Hepatocyte (in vitro differentiated cells): ENCODE results near the gene ADGRB3. TPM values are rescaled to one million over a fixed set of nuclear protein-coding genes. Genes with fewer than 3 reads are reported as not detected.
"Not testable (repeated sequence)": the region's sequence is repeated elsewhere in the genome, so short reads cannot be mapped to it uniquely, and the experiment has no call there.

Experiments
- DNase-seq: peaks from one replicate; pipeline ENCODE4 v3.0.0-alpha.2; 2016; ENCODE audit warnings: low spot score
- H2AFZ ChIP-seq: fragments of 200-600 bp; sonication (generic); 2 replicates; pipeline ENCODE4 v1.6.0; 2016; ENCODE audit warnings: antibody characterized with exemption, mild to moderate bottlenecking
- H3K27ac ChIP-seq: fragments of 200-600 bp; sonication (generic); 2 replicates; pipeline ENCODE4 v1.5.1; 2016; ENCODE audit warnings: mild to moderate bottlenecking
- H3K27me3 ChIP-seq: fragments of 200-600 bp; sonication (generic); 2 replicates; pipeline ENCODE4 v1.6.1; 2016
- H3K36me3 ChIP-seq: fragments of 200-600 bp; sonication (generic); replicated peaks from 2 replicates; pipeline ENCODE4 v1.5.1; 2016; ENCODE audit warnings: low read depth; ENCODE audit not compliant: insufficient read depth
- H3K4me1 ChIP-seq: fragments of 200-600 bp; sonication (generic); 2 replicates; pipeline ENCODE4 v1.5.1; 2016; ENCODE audit warnings: mild to moderate bottlenecking, moderate library complexity; ENCODE audit not compliant: insufficient read depth
- H3K4me2 ChIP-seq: fragments of 200-600 bp; sonication (generic); 2 replicates; pipeline ENCODE4 v1.6.0; 2016
- H3K4me3 ChIP-seq: fragments of 200-600 bp; sonication (generic); 2 replicates; pipeline ENCODE4 v1.5.1; 2016; ENCODE audit warnings: mild to moderate bottlenecking
- H3K79me2 ChIP-seq: fragments of 200-600 bp; sonication (generic); 2 replicates; pipeline ENCODE4 v1.6.0; 2017; ENCODE audit warnings: mild to moderate bottlenecking
- H3K9me2 ChIP-seq: fragments of 200-600 bp; sonication (generic); replicated peaks from 2 replicates; pipeline ENCODE4 v1.6.0; 2017; ENCODE audit warnings: mild to moderate bottlenecking; ENCODE audit not compliant: insufficient read depth
- H3K9me3 ChIP-seq: fragments of 200-600 bp; sonication (generic); 2 replicates; pipeline ENCODE4 v1.5.1; 2016; ENCODE audit warnings: low read depth, mild to moderate bottlenecking
- H4K20me1 ChIP-seq: fragments of 200-600 bp; sonication (generic); 2 replicates; pipeline ENCODE4 v1.6.0; 2016; ENCODE audit warnings: mild to moderate bottlenecking; ENCODE audit not compliant: insufficient read depth, poor library complexity, severe bottlenecking
- CTCF ChIP-seq: fragments of 200-600 bp; sonication (generic); IDR thresholded peaks from 2 replicates; pipeline ENCODE4 v1.5.1; 2016; ENCODE audit warnings: antibody characterized with exemption, mild to moderate bottlenecking; ENCODE audit not compliant: poor library complexity
- EZH2 ChIP-seq: fragments of 200-600 bp; sonication (generic); IDR thresholded peaks from 2 replicates; pipeline ENCODE4 v1.6.1; 2016; ENCODE audit warnings: antibody characterized with exemption, mild to moderate bottlenecking, borderline replicate concordance
- EZH2phosphoT487 ChIP-seq: fragments of 200-600 bp; sonication (generic); IDR thresholded peaks from one replicate; pipeline ENCODE4 v1.6.1; 2018; ENCODE audit warnings: antibody characterized with exemption, mild to moderate bottlenecking, low read depth, moderate library complexity; ENCODE audit not compliant: unreplicated experiment, severe bottlenecking
- WGBS: methylation state at CpG from one replicate; pipeline ENCODE4 v1.1.6; 2016; ENCODE audit warnings: low lambda C conversion rate; ENCODE audit errors: missing lambda C conversion rate; 5-methylcytosine and 5-hydroxymethylcytosine counted together
- polyA plus RNA-seq: library from polyadenylated mRNA; unstranded; fragments of >200 nt; fragmentation: Nextera tagmentation; extraction: Ambion mirVana; gene quantifications from 2 replicates; pipeline ENCODE4 v1.2.1, GENCODE V29; 2016
- total RNA-seq: library from RNA; depleted of rRNA; stranded (reverse); fragments of >200 nt; gene quantifications from 2 replicates; pipeline ENCODE4 v1.2.3, GENCODE V29; 2014

ADGRB3 gene
- total and polyA plus RNA-seq, 2 experiments from 2014 or later: 0.17 to 2.2 TPM

GRCh38 chr6:69423785-69424184 is 788.7 kb downstream of the ADGRB3 start:
- H3K27me3 ChIP-seq: no peaks in the 10 kb centered on the region
- no peaks in the 10 kb centered on the region for H3K36me3 ChIP-seq
- H3K4me1 ChIP-seq: no peaks in the 10 kb centered on the region
- no peak for TF ChIP-seq EZH2phosphoT487
- no peak for TF ChIP-seq EZH2
- no peak for TF ChIP-seq CTCF
- no peak for DNase-seq
- no peak overlapping the region for H3K4me3 ChIP-seq
- H3K9me2 ChIP-seq: no peaks in the 10 kb centered on the region
- H4K20me1 ChIP-seq: no peaks in the 10 kb centered on the region
- H3K9me3 ChIP-seq: no peaks in the 10 kb centered on the region
- H3K4me2 ChIP-seq: no peak overlapping the region
- H3K79me2 ChIP-seq: no peaks in the 10 kb centered on the region
- H2AFZ ChIP-seq: no peak overlapping the region
- H3K27ac ChIP-seq: no peak overlapping the region
- WGBS: 86% methylated on average over 3 of the region's 3 CpGs

- H3K4me3 ChIP-seq: no peak overlapping the region
- H3K9me2 ChIP-seq: no peaks in the 10 kb centered on the region
- H3K79me2 ChIP-seq: no peaks in the 10 kb centered on the region
- H3K4me1 ChIP-seq: no peaks in the 10 kb centered on the region
- H4K20me1 ChIP-seq: no peaks in the 10 kb centered on the region
- H3K4me2 ChIP-seq: no peak overlapping the region
- no peak overlapping the region for H3K27ac ChIP-seq
- no peaks in the 10 kb centered on the region for H3K27me3 ChIP-seq
- H3K36me3 ChIP-seq: no peaks in the 10 kb centered on the region
- H3K9me3 ChIP-seq: no peaks in the 10 kb centered on the region
- no peak for DNase-seq
- TF ChIP-seq EZH2: no peak
- no peak for TF ChIP-seq CTCF
- TF ChIP-seq EZH2phosphoT487: no peak
- H2AFZ ChIP-seq: no peak overlapping the region
- WGBS: 55% methylated on average over 3 of the region's 3 CpGs
Observed at GRCh38 chr6:69424581-69424980, 789.5 kb downstream of the ADGRB3 start.

DNA sequence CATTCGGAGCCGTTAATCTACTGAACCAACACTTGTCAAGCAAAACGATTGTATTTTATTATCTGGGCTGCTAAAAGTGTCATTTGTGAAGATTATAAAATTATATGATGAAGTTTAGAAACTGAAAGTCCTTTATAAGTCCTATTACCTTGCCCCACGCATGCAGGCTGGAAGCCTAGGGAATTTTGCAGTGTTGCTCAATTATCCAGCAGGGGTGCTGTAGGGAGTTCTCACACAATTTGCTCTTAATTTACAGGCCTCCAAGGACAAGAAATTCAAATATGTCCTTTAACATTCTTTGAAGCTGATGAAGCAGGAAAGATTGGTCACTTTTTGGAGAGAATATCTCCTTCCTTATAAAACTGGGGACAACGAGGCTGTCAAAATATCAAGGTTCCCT is 792.8 kb downstream of the ADGRB3 start:
- Histone ChIP-seq H4K20me1 (no peaks in the 10 kb centered on the region), H3K36me3 (no peaks in the 10 kb centered on the region), H3K4me2 (no peak overlapping the region), H3K27me3 (no peaks in the 10 kb centered on the region), H3K4me3 (no peak overlapping the region), H3K9me3 (no peaks in the 10 kb centered on the region), H2AFZ (no peak overlapping the region), H3K27ac (no peak overlapping the region), H3K9me2 (no peaks in the 10 kb centered on the region), H3K79me2 (no peaks in the 10 kb centered on the region), H3K4me1 (no peaks in the 10 kb centered on the region)
- TF ChIP-seq CTCF: no peak
- TF ChIP-seq EZH2phosphoT487: no peak
- TF ChIP-seq EZH2: no peak
- DNase-seq: no peak
- WGBS: 76% methylated on average over 5 of the region's 5 CpGs

DNA sequence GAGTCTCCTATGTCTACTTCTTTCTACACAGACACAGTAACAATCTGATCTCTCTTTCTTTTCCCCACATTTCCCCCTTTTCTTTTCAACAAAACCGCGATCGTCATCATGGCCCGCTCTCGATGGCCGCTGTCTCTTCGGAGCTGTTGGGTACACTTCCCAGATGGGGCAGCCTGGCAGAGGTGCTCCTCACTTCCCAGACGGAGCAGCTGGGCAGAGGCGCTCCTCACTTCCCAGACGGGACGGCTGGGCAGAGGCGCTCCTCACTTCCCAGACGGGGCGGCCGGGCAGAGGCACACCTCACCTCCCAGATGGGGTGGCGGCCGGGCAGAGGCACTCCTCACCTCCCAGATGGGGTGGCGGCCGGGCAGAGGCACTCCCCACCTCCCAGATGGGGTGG is 797.1 kb downstream of the ADGRB3 start:
- H2AFZ ChIP-seq, H4K20me1 ChIP-seq, H3K27ac ChIP-seq, H3K9me2 ChIP-seq, DNase-seq, H3K4me1 ChIP-seq, H3K36me3 ChIP-seq, H3K79me2 ChIP-seq, H3K9me3 ChIP-seq, H3K4me2 ChIP-seq, H3K4me3 ChIP-seq, H3K27me3 ChIP-seq: not testable (repeated sequence)
- 87% methylated on average over 11 of the region's 19 CpGs for WGBS

- H2AFZ ChIP-seq, H4K20me1 ChIP-seq, H3K79me2 ChIP-seq, H3K4me1 ChIP-seq, H3K9me2 ChIP-seq, H3K27ac ChIP-seq, H3K9me3 ChIP-seq, H3K4me2 ChIP-seq, DNase-seq, H3K4me3 ChIP-seq, H3K27me3 ChIP-seq, H3K36me3 ChIP-seq: not testable (repeated sequence)
- WGBS: 89% methylated on average over 14 of the region's 22 CpGs
Observed at GRCh38 chr6:69433116-69433515, 798.0 kb downstream of the ADGRB3 start.
